Measurements from ENCODE around the gene CCP110. TPM values are rescaled to one million over a fixed set of nuclear protein-coding genes. Genes with fewer than 3 reads are reported as not detected.
A peak's percentile ranks its signal among the peaks of the same experiment; 100 is the strongest.

Gene CCP110
- 10 to 100 TPM; 22.3 to 23.6 TPM for total RNA-seq
- 10 to 100 TPM; 47.1 to 60.7 (median 51.6) TPM for polyA plus RNA-seq (ENCODE audit: insufficient read length in 6 of 6)
- long read RNA-seq, donor 1, partial matches to known transcripts: 5 of 5 reads
- long read RNA-seq, donor 1, other reads (novel, unspliced or antisense): 0 of 5 reads
- long read RNA-seq, donor 2, partial matches to known transcripts: 5 of 7 reads
- long read RNA-seq, donor 2, other reads (novel, unspliced or antisense): 0 of 7 reads
- long read RNA-seq, donor 3: 0 reads
- long read RNA-seq, donor 4, partial matches to known transcripts: 4 of 4 reads
- long read RNA-seq, donor 4, other reads (novel, unspliced or antisense): 0 of 4 reads
- long read RNA-seq, donor 5, partial matches to known transcripts: 5 of 5 reads
- long read RNA-seq, donor 5, other reads (novel, unspliced or antisense): 0 of 5 reads
- long read RNA-seq, donor 6: 0 reads
- long read RNA-seq, donor 7, full-length matches to known transcripts: 1 of 1 reads
- long read RNA-seq, donor 7, partial matches to known transcripts: 0 of 1 reads
- long read RNA-seq, donor 7, other reads (novel, unspliced or antisense): 0 of 1 reads
- long read RNA-seq, donor 8: 0 reads
- long read RNA-seq, donor 9: 0 reads
- long read RNA-seq, donor 10, partial matches to known transcripts: 3 of 3 reads
- long read RNA-seq, donor 10, other reads (novel, unspliced or antisense): 0 of 3 reads
- long read RNA-seq, donor 11: 0 reads
- long read RNA-seq, donor 12, full-length matches to known transcripts: 1 of 1 reads
- long read RNA-seq, donor 12, partial matches to known transcripts: 0 of 1 reads
- long read RNA-seq, donor 12, other reads (novel, unspliced or antisense): 0 of 1 reads

- Histone ChIP-seq H3K4me1 (peaks cover 30 to 51% of the 10 kb centered on the region in 2 donors), H3K27me3 (no peaks in the 10 kb centered on the region), H3K27ac (peak within 1 kb of the TSS; percentile 93 to 97), H3K9me3 (no peaks in the 10 kb centered on the region), H3K36me3 (peaks cover 0 to 9% of the 10 kb centered on the region in 2 donors), H3K4me3 (peak within 1 kb of the TSS; percentile 92 to 97)
- DNase-seq (peak; percentile 87 to 99 (median 98)), ATAC-seq (peak; percentile 84)
- TF ChIP-seq CTCF (IDR thresholded peaks at IDR 0.05): no peak
- intact Hi-C loops (cut with DNase I): no loop called here
These were observed at the start of gene CCP110 for GRCh38 chr16:19523559-19524355. Gene CCP110, plus strand, starts transcription at chr16:19523942. Its CDS starts 3,940 bp downstream, at chr16:19527882.

GRCh38 chr16:19474617-19475016 is 49.1 kb upstream of the CCP110 start:
- no peak overlapping the region for H3K27ac ChIP-seq
- TF ChIP-seq CTCF (IDR thresholded peaks at IDR 0.05): no peak
- H3K27me3 ChIP-seq: no peaks in the 10 kb centered on the region
- DNase-seq (no peak), ATAC-seq (no peak)
- H3K4me1 ChIP-seq: no peaks in the 10 kb centered on the region
- H3K4me3 ChIP-seq: no peak overlapping the region
- peaks cover 0 to 43% of the 10 kb centered on the region in 2 donors for H3K36me3 ChIP-seq
- intact Hi-C loops (cut with DNase I): no loop called here
- H3K9me3 ChIP-seq: no peaks in the 10 kb centered on the region

GRCh38 chr16:19478505-19478904 is 45.2 kb upstream of the CCP110 start:
- Histone ChIP-seq H3K27me3 (no peaks in the 10 kb centered on the region), H3K4me1 (no peaks in the 10 kb centered on the region)

GRCh38 chr16:19479302-19479721 is 44.4 kb upstream of the CCP110 start:
- Histone ChIP-seq H3K4me1 (no peaks in the 10 kb centered on the region), H3K27me3 (no peaks in the 10 kb centered on the region), H3K36me3 (peaks cover 0 to 42% of the 10 kb centered on the region in 2 donors), H3K4me3 (no peak overlapping the region), H3K9me3 (no peaks in the 10 kb centered on the region), H3K27ac (no peak overlapping the region)
- intact Hi-C loops (cut with DNase I): no loop called here
- ATAC-seq: peak; percentile 43
- DNase-seq: no peak
- no peak for TF ChIP-seq CTCF (IDR thresholded peaks at IDR 0.05)

More at GRCh38 chr16:19478505-19478904, 45.2 kb upstream of the CCP110 start:
- H3K27ac ChIP-seq: no peak overlapping the region
- TF ChIP-seq CTCF (IDR thresholded peaks at IDR 0.05): no peak
- H3K9me3 ChIP-seq: no peaks in the 10 kb centered on the region
- ATAC-seq (no peak), DNase-seq (no peak)
- H3K4me3 ChIP-seq: no peak overlapping the region
- H3K36me3 ChIP-seq: peaks cover 0 to 42% of the 10 kb centered on the region in 2 donors
- intact Hi-C loops (cut with DNase I): no loop called here
